GM21825 (cell line): Measurements from ENCODE around the gene RASGRF1.
"Not testable (repeated sequence)": the region's sequence is repeated elsewhere in the genome, so short reads cannot be mapped to it uniquely, and the experiment has no call there.

ENCODE experiments used
- ATAC-seq: cut with Tn5 transposase; IDR thresholded peaks from one replicate; pipeline ENCODE4 v1.9.1; 2021; ENCODE audit warnings: mild to moderate bottlenecking, moderate library complexity; ENCODE audit not compliant: unreplicated experiment

Gene RASGRF1

DNA sequence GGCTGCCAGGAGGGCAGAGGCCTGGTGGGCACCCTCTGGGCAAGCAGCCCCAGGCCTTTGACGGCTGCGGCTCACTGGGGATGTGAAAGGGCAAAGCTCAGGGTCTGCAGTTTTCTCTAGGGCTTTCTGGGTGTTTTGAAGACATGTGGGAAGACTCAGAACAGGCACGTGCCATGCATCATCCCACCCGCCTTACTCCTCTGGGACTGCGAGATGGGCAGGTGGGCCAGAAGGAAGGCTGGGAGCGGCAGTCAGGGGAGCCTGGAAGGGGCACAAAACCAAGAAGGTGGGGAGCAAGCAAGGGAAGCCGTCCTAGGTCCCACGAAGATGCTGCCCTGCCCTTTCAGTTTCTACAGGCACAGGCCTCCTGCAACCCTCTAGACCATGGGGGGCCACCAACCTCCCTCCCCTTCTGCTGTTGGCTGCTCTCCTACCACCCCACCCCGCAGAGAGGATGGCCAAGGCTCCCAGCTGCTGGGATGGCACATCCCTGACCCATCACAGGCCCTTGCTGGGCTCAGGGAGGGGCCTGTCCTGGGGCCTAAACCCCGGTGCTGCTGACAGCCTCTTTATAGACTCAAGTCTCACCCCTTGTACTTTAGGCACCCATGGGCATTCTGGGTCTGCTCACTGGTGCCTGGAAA is 73.9 kb downstream of the RASGRF1 start:
- no peak for ATAC-seq

DNA sequence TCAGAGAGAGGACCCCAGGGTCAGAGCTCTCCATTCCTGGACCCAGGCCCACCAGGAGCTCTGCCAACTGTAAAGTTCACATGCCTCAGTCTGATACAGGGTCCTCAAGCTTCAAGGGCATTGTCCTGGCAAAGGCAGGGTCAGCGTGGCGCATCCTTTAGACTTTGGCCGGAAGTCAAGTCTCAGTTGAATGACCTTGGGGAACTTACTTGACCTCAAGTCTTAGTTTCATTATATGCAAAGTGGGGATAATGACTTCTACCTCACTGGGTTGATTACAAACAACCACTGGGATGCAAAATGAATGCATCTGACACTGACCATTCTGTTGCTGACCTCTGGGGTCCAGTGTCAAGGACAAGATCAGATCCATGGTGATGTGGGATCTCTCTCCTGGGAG is 75.2 kb downstream of the RASGRF1 start:
- ATAC-seq, result no peak

DNA sequence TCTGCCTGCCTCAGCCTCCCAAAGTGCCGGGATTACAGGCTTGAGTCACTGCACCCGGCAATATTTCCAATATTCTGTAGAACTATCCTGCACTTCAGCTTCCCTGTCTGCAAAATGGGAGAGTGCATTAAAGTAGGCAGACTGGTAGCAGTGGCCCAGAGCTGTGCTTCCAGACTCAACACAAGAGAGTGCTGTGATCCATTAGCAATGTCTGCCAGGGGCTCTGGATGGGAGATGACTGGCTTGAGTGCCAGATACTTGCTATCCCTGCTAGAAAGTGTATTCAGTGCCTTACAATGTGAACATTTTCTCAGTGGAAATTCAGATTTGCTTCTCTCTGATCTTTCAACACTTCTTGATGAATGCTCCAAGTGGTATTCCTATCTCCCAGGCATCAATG is 80.3 kb downstream of the RASGRF1 start:
- ATAC-seq, result no peak

DNA sequence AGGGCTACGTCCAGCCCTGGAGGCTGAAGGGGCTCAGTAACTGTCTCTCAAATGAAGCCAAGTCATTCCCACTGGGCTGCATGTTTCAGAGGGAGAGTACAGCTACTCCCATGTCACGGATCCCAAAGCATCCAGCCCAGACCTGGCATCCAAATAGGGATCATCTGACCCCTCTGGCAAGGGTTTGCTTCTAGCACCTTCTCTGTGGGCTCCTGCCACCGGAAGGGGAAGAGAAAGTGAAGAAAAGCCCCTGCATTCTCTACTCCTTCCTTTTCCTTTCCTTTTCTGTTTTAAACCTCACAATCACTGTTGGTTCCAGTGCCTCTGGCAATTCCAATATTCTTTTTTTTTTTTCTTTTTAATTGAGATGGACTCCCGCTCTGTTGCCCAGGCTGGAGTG is 81.2 kb downstream of the RASGRF1 start:
- ATAC-seq, result no peak

DNA sequence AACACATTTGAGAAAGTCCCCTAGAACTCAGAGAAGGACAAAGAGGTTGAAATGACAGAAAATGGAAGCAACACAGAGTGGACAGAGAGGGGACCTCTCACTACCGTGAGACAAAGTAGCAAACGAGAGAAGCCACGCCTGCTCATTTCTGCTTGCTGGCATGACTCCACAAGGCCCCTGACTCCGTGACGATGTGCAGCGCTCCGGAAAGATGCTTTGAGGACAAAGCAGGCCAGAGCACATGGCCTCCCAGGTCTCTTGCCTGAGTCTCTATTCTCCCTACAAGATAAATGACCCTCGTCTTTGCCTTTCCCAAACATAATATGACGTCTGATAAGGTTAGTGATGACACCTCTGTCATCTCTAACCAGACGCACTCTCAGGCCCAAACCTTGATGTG is 81.9 kb downstream of the RASGRF1 start:
- ATAC-seq, result no peak

DNA sequence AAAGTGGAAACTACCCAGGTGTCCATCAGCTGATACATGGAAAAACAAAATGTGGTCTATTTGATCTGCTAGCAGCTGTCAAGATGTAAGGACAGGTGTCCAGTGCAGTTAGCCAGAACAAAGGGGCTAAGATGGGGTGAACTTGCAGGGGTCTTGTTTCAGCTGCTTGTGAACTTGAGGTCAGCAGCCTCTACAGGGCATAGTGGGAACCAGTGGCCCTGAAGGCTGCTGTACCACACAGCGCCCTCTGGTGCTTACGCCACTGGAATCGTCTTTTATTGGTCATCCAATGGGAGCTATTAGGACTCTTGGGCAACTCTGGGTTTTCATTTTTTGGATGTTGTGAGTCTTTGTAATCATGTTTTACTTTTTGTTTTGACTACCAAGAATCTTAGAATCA is 83.5 kb downstream of the RASGRF1 start:
- ATAC-seq, result no peak

DNA sequence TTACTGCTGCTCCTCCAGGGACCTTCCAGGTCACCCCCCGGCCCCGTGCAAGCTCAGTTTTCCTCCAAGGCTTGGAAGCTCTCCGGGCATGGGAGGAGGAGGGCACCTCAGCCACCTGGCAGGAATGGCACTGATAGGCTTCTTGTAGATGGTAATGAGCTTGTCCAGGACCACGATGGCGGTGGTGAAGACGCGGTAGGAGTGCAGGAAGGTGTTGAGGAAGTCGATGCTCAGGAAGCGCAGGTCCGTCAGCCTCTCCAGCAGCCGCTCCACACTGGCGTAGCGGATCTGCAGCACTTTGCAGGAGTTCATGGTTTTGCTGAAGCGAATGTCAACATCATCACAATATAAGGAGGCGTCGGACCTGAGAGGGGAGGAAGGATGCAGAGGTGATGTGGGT is 84.5 kb downstream of the RASGRF1 start:
- no peak for ATAC-seq

DNA sequence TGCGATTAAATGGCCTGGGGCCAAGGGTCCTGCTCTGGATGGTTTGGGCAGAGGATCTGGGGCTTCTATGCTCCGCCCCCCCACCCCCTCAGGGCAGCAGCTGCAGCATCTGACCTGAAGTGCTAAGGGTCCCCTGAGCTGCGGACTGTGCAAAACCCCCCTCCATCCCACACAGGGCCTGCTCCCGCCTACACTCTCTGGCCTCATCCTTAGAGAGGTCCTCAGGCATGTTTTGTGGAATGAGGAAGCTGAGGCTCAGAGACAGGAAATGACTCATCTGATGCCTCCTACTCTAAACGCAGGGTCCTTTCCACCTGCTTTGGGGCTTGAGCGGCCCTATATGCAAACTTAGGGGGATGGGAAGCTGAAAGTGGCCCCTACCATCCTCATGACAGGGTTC is 86.2 kb downstream of the RASGRF1 start:
- ATAC-seq, result peak; percentile 79

DNA sequence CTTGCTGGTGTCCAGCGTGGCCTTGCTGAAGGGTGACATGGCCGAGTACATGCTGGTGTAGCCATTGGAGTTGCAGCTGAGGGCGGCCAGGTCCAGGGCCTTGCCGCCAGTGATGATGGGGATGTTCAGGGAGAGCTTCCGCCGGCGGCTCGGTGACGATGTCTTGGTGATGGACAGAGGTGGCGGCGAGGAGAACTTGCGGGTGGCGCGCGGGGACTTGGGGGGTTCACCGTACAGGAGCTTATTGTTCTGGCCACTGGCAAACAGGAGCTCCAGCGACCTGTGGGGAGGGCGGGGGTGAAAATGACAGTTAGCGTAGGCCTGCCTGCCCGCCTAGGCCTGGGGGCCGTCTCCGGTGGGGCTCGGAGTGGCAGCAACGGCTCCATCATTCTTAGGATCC is 86.7 kb downstream of the RASGRF1 start:
- no peak for ATAC-seq

DNA sequence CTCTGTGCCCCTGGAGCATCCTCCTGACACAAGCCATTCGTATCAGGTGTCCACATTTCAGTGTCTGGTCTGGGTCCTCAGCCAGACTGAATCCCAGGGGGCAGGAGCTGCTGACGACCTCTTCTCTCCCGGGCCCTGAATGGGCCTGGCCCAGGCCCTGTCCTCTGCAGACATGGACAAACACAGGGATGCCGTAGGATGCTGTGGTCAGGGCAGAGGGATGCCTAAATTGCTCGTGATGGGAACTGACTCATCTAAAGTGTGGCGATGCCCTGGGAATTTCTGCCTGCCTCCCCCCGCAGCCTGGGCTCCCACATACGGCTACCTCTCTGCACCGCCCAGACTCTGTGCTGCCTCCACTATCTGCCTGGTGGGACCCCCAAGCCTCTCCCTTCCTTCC is 87.3 kb downstream of the RASGRF1 start:
- no peak for ATAC-seq

DNA sequence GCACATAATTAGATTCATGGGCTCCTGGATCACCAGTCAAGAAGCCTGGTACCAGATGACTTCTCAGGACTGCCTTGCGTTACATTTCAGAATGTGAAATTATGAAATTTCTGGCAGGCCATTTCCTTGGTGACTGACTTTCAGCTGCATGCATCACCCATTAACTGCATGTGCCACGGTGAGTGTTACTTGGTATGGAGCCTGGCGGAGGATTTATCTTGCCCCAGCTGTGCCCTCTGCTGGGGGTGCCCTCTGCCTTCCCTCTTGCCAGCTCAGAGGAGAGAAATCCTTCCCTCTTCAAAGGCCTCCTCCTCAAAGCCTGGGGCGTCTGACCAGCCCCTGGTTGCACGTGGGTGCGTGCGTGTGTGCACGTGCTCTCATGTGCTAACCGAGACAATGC is 88.0 kb downstream of the RASGRF1 start:
- ATAC-seq, result no peak

DNA sequence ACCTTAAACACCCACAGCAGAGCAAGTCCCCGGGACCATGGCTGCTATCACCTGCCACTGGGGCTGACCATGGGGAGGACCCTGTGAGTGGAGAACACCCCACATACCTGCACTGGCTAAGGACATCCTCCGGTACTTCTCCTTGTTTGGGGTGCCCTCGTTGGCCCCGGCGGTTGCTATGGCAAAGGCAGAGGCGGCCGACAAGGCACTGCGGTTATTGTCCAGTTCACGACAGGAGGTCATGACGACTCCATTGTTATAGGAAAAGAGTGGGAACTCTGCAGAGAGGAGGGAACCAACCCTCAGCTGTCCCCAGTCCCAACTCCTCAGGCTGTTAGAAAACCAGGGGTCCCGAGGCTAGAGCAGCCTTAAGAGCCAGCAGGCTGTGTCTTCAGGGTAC is 90.9 kb downstream of the RASGRF1 start:
- no peak for ATAC-seq

DNA sequence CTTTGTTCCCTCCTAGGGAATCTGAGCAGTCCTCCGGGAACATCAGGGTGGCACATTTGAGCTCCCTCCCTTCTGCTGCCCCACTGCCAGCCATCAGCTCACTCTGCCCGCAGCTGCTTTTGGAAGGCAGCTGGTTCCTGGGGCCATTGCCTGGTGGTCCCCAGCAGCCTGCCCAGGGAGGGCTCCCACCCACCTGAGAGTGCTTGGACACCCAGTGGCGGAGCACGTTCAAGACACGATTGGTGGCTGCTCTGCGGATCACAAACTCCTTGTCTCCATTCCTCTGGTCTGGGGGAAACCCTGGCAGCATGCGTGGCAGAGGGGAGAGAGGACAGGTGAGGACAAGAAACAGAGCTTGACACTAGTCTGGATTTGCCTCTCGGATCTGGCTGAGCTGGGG is 92.1 kb downstream of the RASGRF1 start:
- ATAC-seq, result no peak

DNA sequence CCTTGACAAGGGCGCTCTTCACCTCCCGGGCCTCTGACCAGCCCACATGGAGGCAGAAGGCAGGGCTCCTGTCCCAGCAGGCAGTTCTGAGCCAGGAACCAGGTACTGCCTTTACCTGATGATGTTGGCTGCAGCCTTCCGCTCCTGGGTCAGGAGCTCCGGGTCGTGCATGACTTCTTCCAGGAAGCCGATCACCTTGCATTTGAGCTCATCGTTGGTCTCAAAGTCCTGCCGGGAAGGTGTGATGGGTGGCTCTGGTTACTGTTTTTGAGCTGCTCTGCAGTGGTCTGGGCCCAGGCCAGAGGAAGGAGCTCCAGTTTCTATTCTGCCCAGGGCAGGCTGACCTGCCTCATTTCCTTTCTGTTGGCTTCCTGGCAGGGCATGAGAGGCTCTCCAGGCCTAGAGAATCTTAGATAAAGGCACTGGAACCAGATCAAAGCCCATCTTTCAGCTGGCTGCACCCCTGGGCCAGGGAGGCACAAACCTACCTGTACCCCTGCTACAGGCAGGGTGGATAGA is 92.5 kb downstream of the RASGRF1 start:
- ATAC-seq, result no peak

DNA sequence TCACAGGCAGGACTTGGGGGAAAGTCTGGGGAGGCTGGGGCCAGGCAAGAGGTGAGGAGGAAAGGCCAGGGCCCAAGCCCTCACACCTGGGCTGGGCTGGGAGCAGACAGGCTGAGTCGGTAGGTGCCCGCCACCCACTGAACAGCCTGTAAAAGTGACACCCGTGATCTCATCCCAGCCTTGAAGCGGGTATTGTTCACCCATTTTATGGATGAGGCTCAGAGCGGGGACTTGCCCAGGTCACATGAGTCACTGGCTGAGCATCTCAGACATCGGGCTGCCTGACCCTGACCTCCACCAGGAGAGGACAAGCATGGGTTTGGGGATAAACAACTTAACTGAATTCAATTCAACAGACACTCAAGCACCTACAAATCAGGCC is 93.7 kb downstream of the RASGRF1 start:
- ATAC-seq, result no peak

DNA sequence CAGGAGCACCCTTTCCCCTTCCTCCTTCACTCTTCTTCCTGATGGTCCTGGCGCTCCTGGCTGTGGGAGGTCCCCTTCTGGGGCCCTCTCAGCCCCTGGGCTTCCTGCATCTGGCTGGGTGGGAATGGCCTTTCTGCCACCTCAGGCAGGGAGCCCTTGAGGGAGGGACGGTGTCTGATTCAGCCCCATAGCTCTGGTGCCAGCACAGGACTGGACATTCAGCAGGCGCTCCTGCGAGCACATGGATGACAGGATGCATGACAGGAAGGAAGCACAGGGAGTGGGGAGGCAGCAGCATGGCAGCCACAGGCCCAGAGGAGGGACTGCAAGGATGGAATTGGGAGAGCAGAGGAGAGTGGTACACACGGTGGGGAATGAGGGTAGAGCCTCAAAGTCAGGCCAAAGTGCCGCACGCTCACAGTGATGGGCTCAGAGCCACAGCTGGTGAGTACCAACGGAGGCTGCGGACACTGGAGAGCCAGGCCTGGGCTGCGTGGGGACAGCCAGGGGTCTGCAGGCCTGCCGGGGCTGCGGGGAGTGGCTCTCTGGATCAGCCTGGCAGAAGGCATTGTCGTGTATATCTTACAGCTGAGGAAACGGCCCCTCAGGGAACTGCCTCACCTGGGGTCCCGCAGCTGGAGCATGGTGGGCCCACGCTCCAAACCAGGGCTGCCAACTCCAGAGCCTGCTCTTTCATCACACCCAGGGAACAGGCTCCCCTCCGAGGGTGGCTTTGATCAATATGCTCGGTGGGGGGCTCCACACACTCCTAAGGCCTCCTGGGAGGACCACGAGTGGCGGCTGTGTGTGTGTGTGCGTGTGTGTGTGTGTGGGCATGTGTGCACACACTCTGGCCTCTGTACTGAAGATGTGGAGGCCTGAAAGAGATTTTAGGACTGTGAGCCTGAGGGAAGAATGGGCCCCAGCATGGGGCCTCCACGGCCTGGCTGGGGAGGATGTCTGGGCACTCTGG is 94.4 kb downstream of the RASGRF1 start:
- ATAC-seq, result no peak

DNA sequence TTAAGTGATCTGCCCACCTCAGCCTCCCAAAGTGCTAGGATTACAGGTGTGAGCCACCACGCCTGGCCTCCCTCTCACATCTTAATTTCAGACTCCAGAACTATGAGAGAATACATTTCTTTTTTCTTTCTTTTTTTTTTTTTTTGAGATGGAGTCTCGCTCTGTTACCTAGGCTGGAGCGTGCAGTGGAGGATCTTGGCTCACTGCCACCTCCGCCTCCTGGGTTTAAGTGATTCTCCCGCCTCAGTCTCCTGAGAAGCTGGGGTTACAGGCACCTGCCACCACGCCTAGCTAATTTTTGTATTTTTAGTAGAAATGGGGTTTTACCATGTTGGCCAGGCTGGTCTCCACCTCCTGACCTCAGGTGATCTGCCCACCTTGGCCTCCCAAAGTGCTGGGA is 95.4 kb downstream of the RASGRF1 start:
- ATAC-seq, result not testable (repeated sequence)

DNA sequence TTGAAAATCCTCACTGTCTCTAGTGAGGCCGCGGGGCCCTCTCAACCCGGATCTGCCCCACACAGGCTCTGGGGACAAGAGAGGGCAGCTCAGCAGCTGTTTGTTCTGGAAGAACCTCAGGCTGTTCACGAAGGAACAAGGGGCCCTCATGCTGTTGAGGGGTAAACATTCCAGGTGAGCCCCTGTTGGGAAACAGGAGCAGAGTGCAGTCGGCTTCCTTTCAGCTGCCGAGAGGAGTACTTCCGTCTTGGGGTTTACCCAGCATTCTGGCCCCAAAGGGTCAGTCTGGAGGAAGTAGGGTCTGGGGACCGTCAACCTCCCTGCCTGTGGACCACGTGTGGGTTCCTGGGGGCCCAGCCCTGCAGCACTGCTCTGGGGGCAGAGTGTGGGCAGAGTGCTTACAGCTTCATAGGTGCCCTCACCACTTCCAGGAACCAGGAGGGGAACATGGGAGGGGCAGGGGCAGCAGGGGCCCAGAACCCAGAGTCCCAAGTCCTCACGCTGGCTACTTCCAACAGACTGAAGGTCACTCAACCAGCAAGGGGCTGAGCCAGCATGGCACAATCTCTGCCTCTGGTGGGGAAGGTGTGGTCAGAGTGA is 96.5 kb downstream of the RASGRF1 start:
- ATAC-seq, result no peak

DNA sequence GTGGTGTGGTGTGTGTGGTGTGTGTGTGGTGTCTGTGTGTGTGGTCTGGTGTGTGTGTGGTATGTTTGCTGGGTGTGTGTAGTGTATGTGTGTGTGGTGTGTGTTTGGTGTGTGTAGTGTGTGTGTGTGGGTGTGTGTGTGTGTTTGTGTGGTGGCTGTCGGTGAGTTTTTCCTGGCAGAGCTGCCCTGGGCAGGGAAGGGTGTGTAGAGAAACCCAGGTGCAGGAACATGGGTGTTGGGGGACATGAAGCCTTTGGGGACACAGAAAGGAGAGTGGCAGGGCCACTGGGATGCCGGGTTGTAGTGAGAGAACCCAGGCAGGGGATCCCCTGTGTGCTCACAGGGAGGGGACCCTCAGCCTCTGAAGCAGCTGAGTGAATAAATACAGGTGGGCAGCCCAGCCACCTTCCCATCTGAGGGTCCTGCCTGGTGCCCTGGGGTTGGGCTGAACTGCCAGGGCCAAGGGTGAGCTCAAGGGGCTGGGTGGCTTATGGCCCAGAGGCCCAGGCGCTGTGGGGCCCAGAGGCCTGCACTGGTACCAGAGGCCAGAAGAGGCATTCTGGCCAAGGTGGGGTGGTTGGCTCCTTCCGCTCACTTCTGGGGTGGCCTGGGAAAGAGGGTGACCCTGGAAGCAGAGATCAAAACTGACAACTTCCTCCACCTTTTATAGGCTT is 97.2 kb downstream of the RASGRF1 start:
- ATAC-seq, result no peak

DNA sequence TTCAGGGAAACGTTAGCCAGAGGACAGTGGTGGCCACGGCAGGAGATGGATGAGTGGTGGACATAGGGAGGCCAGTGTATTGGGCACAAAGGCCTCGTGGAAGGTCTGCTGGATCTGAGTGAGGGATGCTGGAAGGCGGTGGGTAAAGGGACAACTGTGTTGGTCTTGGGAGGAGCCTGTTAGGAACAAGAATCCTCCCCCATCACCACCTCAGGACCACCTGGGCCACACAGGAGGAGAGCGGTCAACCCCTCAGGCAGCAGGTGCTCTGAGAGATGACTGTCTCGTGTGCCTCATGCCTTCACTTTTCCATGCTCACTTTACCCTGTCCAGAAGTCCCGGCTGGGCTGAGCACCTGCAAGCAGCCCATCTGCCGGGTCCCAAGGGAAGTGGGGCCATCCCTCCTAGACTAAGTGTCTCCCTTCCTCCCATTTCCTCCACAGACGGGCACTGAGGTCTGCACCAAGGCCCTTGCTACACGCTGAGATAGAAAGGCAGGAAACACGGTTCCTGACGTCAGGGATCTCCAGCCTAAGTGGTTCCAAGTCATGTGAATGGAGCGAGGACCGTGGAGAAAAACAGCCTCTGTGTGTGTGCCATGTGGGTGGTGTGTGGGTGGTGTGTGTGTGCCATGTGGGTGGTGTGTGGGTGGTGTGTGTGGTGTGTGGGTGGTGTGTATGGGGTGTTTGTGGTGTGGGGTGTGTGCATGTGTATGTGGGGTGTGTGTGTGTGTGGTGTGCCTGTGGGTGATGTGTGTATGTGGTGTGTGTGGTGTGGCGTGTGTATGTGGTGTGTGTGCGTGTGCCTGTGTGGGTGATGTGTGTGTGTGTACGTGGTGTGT is 97.9 kb downstream of the RASGRF1 start:
- no peak for ATAC-seq
